Panc1 (cell line): ENCODE measurements around the gene NOL3. TPM values are rescaled to one million over a fixed set of nuclear protein-coding genes. Genes with fewer than 3 reads are reported as not detected.

Experiments used
- ATAC-seq: fragments of 200-7000 bp; cut with Tn5 transposase; 2 replicates; pipeline ENCODE4 v1.9.1; 2020; ENCODE audit warnings: mild to moderate bottlenecking, moderate library complexity
- BruUV-seq: library from RNA; stranded (reverse); fragments of 400-500 nt; replicated peaks from 2 replicates; lab custom pipeline; 2021; lab: Mats Ljungman, UMichigan
- CTCF ChIA-PET: fragments of 300-600 bp; sonication (Branson Sonifier 250); formaldehyde crosslinking; loops from one replicate; lab custom pipeline; 2022; ENCODE audit warnings: antibody characterized with exemption; lab: Charles Lee
- POLR2A ChIA-PET: fragments of 300-600 bp; sonication (Branson Sonifier 250); formaldehyde crosslinking; loops from one replicate; lab custom pipeline; 2022; ENCODE audit warnings: antibody characterized with exemption; lab: Charles Lee
- DNase-seq: peaks from one replicate; pipeline ENCODE4 v3.0.0-alpha.2; 2010; ENCODE audit warnings: low read depth, low spot score
- H3K27ac ChIP-seq: 2 replicates; pipeline ENCODE4 v1.5.1; 2011; ENCODE audit warnings: mild to moderate bottlenecking, low read length, inconsistent platforms
- H3K27me3 ChIP-seq: fragments of 200-500 bp; sonication (Bioruptor generic); 2 replicates; pipeline ENCODE4 v1.6.0; 2014; ENCODE audit warnings: low read length, inconsistent platforms; ENCODE audit not compliant: control insufficient read depth, insufficient read depth
- H3K36me3 ChIP-seq: fragments of 200-500 bp; sonication (Bioruptor generic); 2 replicates; pipeline ENCODE4 v1.5.1; 2014; ENCODE audit warnings: inconsistent platforms, mild to moderate bottlenecking, low read length, moderate library complexity; ENCODE audit not compliant: control insufficient read depth, insufficient read depth
- H3K4me1 ChIP-seq: 2 replicates; pipeline ENCODE4 v1.5.1; 2011; ENCODE audit warnings: inconsistent platforms, mild to moderate bottlenecking, low read length, moderate library complexity; ENCODE audit not compliant: control insufficient read depth, insufficient read depth
- H3K4me3 ChIP-seq, 2 experiments: 2 replicates each; pipeline ENCODE4 v1.5.1; 2011 to 2012; ENCODE audit warnings: low read depth in 2 of 2, low read length in 2 of 2, mild to moderate bottlenecking in 2 of 2, inconsistent platforms in 1 of 2, moderate library complexity in 1 of 2
- H3K9me3 ChIP-seq: fragments of 200-500 bp; sonication (Bioruptor generic); 2 replicates; pipeline ENCODE4 v1.5.1; 2014; ENCODE audit warnings: low read depth, mild to moderate bottlenecking, inconsistent platforms, low read length, moderate library complexity; ENCODE audit not compliant: control insufficient read depth, insufficient read depth
- CTCF ChIP-seq: fragments of 450-650 bp; IDR thresholded peaks from 2 replicates; pipeline ENCODE4 v1.5.1; 2017; ENCODE audit warnings: mild to moderate bottlenecking
- POLR2AphosphoS5 ChIP-seq: IDR thresholded peaks from 2 replicates; pipeline ENCODE4 v1.6.1; 2012; ENCODE audit warnings: mild to moderate bottlenecking, low read depth, low read length, moderate library complexity
- SIN3A ChIP-seq: IDR thresholded peaks from 2 replicates; pipeline ENCODE4 v1.6.1; 2012; ENCODE audit warnings: low read depth, mild to moderate bottlenecking, low read length, moderate library complexity, borderline replicate concordance; ENCODE audit not compliant: insufficient read depth
- TCF7L2 ChIP-seq: IDR thresholded peaks from 2 replicates; pipeline ENCODE4 v1.6.1; 2011; ENCODE audit warnings: mild to moderate bottlenecking, low read depth, low read length, inconsistent platforms
- in situ Hi-C: cut with HindIII; loops from 2 replicates; pipeline ENCODE4 v1.10.0; 2016; ENCODE audit warnings: low sequenced_read_pairs, low pct_unique_long_range_greater_than_20kb
- intact Hi-C: fragments of 100-400 bp; cut with micrococcal nuclease; formaldehyde crosslinking; loops from one replicate; pipeline ENCODE4 v1.10.0; 2022; ENCODE audit not compliant: unreplicated experiment
- total RNA-seq: library from RNA; stranded (reverse); gene quantifications from one replicate; pipeline ENCODE4 v1.2.1, GENCODE V29; 2021; ENCODE audit not compliant: unreplicated experiment
- TF ChIP-seq, protein P1 (sequence below), 2 experiments: IDR thresholded peaks; 2 replicates each; pipeline ENCODE4 v1.6.1; 2011 to 2012; ENCODE audit warnings: low read depth in 2 of 2, control low read depth in 1 of 2, low read length in 1 of 2, mild to moderate bottlenecking in 1 of 2, moderate library complexity in 1 of 2; ENCODE audit not compliant: insufficient read depth in 1 of 2

Gene NOL3
- total RNA-seq, 1 experiment from 2014 or later, result 27.9 TPM

DNA sequence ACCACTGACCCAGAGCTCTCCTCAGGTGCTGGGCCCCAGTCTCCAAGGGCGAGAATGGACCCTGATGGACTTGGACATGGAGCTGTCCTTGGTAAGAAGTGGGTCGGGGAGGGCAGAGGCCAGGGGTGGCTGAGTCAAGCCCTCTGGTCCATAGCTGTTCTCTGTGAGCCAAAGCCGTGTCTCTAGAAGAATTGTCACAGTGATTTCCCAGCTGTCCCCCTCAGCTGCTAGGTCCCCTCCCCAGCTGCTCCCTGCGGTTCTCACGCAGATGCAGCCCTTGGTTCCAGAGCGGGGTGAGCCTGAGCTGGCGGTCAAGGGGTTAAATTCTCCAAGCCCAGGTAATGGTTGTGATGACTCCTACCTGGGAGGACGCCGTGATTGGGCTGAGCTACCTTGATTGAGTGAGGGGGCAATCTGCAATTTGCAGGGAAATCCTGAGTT lies 1.3 kb upstream of the NOL3 start:
- H3K36me3 ChIP-seq, result no peaks in the 10 kb centered on the region; the same call in 1 of the 2 replicates
- POLR2A ChIA-PET, result no interaction called here
- H3K9me3 ChIP-seq, result no peaks in the 10 kb centered on the region
- CTCF ChIA-PET, result no interaction called here
- BruUV-seq, result no TSS peak
- H3K27ac ChIP-seq, result no peak overlapping the region
- intact Hi-C loops, result no loop called here
- H3K4me1 ChIP-seq, result peaks cover 18% of the 10 kb centered on the region
- TF ChIP-seq, protein P1, sequence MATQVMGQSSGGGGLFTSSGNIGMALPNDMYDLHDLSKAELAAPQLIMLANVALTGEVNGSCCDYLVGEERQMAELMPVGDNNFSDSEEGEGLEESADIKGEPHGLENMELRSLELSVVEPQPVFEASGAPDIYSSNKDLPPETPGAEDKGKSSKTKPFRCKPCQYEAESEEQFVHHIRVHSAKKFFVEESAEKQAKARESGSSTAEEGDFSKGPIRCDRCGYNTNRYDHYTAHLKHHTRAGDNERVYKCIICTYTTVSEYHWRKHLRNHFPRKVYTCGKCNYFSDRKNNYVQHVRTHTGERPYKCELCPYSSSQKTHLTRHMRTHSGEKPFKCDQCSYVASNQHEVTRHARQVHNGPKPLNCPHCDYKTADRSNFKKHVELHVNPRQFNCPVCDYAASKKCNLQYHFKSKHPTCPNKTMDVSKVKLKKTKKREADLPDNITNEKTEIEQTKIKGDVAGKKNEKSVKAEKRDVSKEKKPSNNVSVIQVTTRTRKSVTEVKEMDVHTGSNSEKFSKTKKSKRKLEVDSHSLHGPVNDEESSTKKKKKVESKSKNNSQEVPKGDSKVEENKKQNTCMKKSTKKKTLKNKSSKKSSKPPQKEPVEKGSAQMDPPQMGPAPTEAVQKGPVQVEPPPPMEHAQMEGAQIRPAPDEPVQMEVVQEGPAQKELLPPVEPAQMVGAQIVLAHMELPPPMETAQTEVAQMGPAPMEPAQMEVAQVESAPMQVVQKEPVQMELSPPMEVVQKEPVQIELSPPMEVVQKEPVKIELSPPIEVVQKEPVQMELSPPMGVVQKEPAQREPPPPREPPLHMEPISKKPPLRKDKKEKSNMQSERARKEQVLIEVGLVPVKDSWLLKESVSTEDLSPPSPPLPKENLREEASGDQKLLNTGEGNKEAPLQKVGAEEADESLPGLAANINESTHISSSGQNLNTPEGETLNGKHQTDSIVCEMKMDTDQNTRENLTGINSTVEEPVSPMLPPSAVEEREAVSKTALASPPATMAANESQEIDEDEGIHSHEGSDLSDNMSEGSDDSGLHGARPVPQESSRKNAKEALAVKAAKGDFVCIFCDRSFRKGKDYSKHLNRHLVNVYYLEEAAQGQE (IDR thresholded peaks at IDR 0.05; ENCODE audit: insufficient read depth in 1 of 2, low read depth in 2 of 2, low read length in 1 of 2), result peak in 1 of 2 experiments; percentile 60; a peak in 2 of 4 replicates
- no peak for TF ChIP-seq TCF7L2
- DNase-seq (no peak), ATAC-seq (no peak)
- in situ Hi-C loops, result no loop called here
- H3K27me3 ChIP-seq, result no peaks in the 10 kb centered on the region
- no peak overlapping the region for H3K4me3 ChIP-seq

- in situ Hi-C loops, result no loop called here
- BruUV-seq, result no TSS peak
- H3K9me3 ChIP-seq, result no peaks in the 10 kb centered on the region
- no peaks in the 10 kb centered on the region for H3K27me3 ChIP-seq
- no peak for ATAC-seq
- peak overlapping the region; percentile 83 for H3K27ac ChIP-seq
- ChIA-PET CTCF (interaction anchor here (0.6 kb wide), 1 partner anchor 14 kb away, joined by 3 read pairs; no protein-coding TSS in a partner anchor), POLR2A (no interaction called here)
- peak overlapping the region; percentile 38 to 57 for H3K4me3 ChIP-seq
- no peaks in the 10 kb centered on the region; the same call in 1 of the 2 replicates for H3K36me3 ChIP-seq
- DNase-seq, result no peak
- TF ChIP-seq TCF7L2 (no peak), POLR2AphosphoS5 (no peak), CTCF (peak; percentile 80), SIN3A (no peak)
- TF ChIP-seq, protein P1 (IDR thresholded peaks at IDR 0.05; ENCODE audit: insufficient read depth in 1 of 2, low read depth in 2 of 2, low read length in 1 of 2), result no peak
- intact Hi-C loops, result no loop called here
- H3K4me1 ChIP-seq, result peaks cover 18% of the 10 kb centered on the region
Observed at GRCh38 chr16:67169642-67170167, 633 bp upstream of the NOL3 start.
